GM21619 (cell line): ENCODE measurements around the gene TCP11.

ENCODE experiments used
- ATAC-seq: cut with Tn5 transposase; IDR thresholded peaks from one replicate; pipeline ENCODE4 v1.9.1; 2021; ENCODE audit not compliant: unreplicated experiment

Gene TCP11

GRCh38 chr6:35141007-35141655, at the start of gene TCP11:
Gene TCP11, minus strand, starts transcription at chr6:35141339. Its CDS starts 469 bp downstream, at chr6:35140870.
- no peak for ATAC-seq

GRCh38 chr6:35190306-35190705, 49.2 kb upstream of the TCP11 start:
- no peak for ATAC-seq

DNA sequence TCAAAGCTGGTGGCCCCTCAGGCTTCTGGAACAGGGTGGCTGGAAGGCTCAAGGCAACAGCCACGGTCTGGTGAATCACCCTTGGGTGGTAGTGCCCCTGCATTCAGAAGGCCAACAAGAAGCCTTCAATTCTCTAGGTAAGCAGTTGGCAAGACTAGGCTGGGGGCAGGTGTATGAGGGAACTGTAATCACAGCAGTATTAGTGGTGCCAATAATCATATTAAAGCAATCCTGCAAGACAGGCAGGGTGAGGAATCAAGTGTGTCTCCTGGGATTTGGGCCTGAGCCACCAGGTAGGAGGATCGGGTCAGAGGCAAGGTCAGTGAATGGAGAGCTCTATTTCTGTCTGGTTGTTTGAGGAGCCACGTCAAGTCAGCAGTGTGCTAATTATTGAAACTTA, 47.7 kb upstream of the TCP11 start:
- ATAC-seq, result no peak

- ATAC-seq, result no peak
Observed at GRCh38 chr6:35186571-35186970, 45.4 kb upstream of the TCP11 start.

DNA sequence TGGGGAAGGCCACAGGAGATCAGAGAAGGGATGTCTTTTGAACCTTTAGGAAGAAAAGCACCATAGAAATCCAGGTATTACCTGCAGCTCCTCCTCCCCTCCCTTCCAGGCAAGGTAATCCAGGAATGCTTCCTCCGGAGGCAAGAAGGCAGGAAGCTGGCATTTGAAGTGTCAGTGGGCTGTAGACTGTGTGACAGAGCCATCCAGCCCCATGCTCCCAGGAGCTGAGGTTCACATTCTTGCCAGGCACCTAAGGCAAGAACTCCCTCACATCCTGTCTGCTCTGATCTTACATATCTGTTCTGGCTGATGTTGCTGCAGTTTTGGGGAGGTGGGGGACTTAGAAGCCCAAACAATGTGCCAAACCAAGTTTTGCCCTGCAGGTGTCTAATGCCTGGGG, 44.8 kb upstream of the TCP11 start:
- ATAC-seq, result no peak

DNA sequence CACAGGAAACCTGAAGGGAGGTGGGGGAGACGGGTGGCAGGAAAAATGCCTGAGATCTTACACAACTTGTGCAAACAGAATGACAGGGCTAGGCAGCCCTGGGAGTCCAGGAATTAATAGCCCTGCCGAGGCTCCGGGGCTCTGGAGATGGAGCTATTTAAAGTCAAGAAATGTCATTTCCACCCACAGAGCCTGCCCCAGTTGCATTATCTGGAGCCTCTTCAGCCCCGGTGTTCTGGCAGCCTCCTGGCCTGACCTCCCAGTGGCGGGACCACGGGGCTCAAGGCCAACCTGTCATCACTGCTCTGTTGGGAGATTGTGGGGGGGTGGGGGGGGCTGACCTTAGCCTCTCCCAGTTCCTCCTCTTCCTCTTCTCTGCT, 44.2 kb upstream of the TCP11 start:
- no peak for ATAC-seq

- ATAC-seq, result no peak
Observed at GRCh38 chr6:35184580-35185301, 43.6 kb upstream of the TCP11 start.

GRCh38 chr6:35183935-35184334, 42.8 kb upstream of the TCP11 start:
- ATAC-seq, result no peak

DNA sequence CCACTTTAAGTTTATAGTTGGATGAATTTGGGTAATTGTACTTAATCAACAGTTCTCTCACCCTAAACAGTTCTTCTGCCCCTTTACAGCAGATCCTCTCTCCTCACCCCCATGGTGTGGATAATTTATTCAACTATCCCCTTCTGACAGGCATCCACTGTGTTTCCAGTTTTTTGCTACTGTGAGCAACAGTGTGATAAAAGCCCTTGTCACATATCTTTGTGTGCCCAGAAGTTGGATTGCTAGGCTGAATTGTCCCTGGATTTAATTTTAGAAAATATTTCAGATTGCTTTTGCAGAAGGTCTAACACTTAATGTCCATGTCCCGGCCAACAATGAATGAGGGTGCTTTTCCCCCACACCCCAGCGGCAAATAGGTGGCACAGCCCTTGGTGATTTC, 42.1 kb upstream of the TCP11 start:
- no peak for ATAC-seq

- no peak for ATAC-seq
Observed at GRCh38 chr6:35181933-35182612, 40.9 kb upstream of the TCP11 start.

GRCh38 chr6:35181308-35181932, 40.3 kb upstream of the TCP11 start:
- ATAC-seq, result no peak

DNA sequence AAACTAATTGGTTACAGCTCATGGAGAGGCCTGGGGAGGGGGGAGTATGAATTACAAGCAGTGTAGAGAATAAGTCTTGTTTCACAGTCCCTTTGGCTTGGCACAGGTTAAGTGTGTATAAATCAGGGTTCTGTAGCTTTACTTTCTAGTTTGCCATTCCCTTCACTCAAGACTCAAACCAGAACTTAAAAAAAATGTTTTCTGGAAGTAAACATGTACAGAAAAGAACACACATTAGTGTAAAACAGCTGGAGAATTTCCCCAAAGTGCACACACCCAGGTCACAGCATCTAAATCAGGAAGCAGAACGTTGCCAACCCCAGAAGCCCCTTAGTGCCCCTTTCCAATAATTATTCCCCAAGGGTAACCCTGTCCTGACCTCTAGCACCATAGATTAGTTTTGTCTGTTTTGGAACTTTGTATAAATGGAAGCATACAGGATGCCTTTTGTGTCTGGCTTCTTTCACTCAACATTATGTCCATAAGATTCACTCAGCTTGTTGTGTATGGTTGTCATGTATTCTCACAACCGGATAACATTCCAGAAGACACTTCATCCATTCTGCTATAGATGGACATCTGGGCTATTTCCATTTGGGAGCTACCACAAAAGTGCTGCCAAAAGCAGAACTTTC, 38.9 kb upstream of the TCP11 start:
- no peak for ATAC-seq

- no peak for ATAC-seq
Observed at GRCh38 chr6:35178932-35179832, 38.0 kb upstream of the TCP11 start.

DNA sequence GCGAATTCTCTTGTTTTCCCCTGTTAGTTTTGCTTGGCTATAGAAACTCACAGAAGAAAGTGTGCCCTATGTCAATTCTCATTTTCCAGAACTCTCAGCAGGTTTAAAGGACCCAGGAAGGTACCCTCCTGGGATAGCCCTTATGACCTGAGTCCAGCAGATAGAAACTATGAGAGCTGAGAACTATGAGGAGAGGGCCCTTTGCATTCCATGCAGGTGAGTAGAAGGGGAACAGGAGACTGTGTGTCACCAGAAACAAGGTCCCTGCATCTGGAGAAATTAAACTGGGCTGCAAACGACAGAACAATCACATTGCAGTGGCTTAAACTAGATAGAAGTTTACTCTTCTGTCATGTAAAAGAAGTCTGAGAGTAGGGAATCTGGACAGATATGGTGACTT, 36.9 kb upstream of the TCP11 start:
- ATAC-seq, result no peak

- ATAC-seq, result no peak
Observed at GRCh38 chr6:35177596-35177995, 36.5 kb upstream of the TCP11 start.

GRCh38 chr6:35177157-35177556, 36.0 kb upstream of the TCP11 start:
- no peak for ATAC-seq

GRCh38 chr6:35176301-35177024, 35.3 kb upstream of the TCP11 start:
- ATAC-seq, result no peak

GRCh38 chr6:35174501-35174900, 33.4 kb upstream of the TCP11 start:
- no peak for ATAC-seq

- no peak for ATAC-seq
Observed at GRCh38 chr6:35174088-35174434, 32.9 kb upstream of the TCP11 start.
